WTC11 (cell line): ENCODE measurements around the gene HSPA4. TPM values are rescaled to one million over a fixed set of nuclear protein-coding genes. Genes with fewer than 3 reads are reported as not detected.

Experiments
- ATAC-seq: fragments of 200-7000 bp; cut with Tn5 transposase; 2 replicates; pipeline ENCODE4 v1.10.0; 2021; ENCODE audit warnings: mild to moderate bottlenecking, moderate library complexity
- CTCF ChIA-PET: fragments of 300-600 bp; sonication (Branson Sonifier 250); formaldehyde crosslinking; loops from one replicate; lab custom pipeline; 2021; ENCODE audit warnings: antibody characterized with exemption; lab: Charles Lee
- POLR2A ChIA-PET: fragments of 350-600 bp; sonication (Branson Sonifier 250); formaldehyde crosslinking; loops from one replicate; lab custom pipeline; 2021; ENCODE audit warnings: antibody characterized with exemption; lab: Charles Lee
- DNase-seq: peaks from one replicate; pipeline ENCODE4 v3.0.0; 2021; ENCODE audit warnings: low spot score
- H3K27ac Mint-ChIP-seq: 2 replicates; pipeline ENCODE4 v1.8.0; 2021; ENCODE audit warnings: mixed read lengths
- H3K27me3 Mint-ChIP-seq: 2 replicates; pipeline ENCODE4 v1.8.0; 2021; ENCODE audit warnings: low read depth, mild to moderate bottlenecking, moderate library complexity, mixed read lengths
- H3K36me3 Mint-ChIP-seq: 2 replicates; pipeline ENCODE4 v1.8.0; 2021; ENCODE audit warnings: mixed read lengths
- H3K4me1 Mint-ChIP-seq: 2 replicates; pipeline ENCODE4 v1.8.0; 2022; ENCODE audit warnings: mixed read lengths
- H3K4me3 Mint-ChIP-seq: 2 replicates; pipeline ENCODE4 v1.8.0; 2021; ENCODE audit warnings: mild to moderate bottlenecking, moderate library complexity, mixed read lengths
- H3K9me3 Mint-ChIP-seq: 2 replicates; pipeline ENCODE4 v1.8.0; 2021; ENCODE audit warnings: mixed read lengths
- E2F1 ChIP-seq: sonication (generic); formaldehyde crosslinking; IDR thresholded peaks from 2 replicates; pipeline ENCODE4 v1.8.0; 2022; ENCODE audit warnings: mild to moderate bottlenecking, missing genetic modification reagents
- GTF2I ChIP-seq: fragments of 250-450 bp; sonication (Bioruptor Pico); conservative IDR thresholded peaks from 2 replicates; pipeline ENCODE4 v1.4.0; 2021; ENCODE audit warnings: mild to moderate bottlenecking
- MLX ChIP-seq: sonication (generic); formaldehyde crosslinking; IDR thresholded peaks from 2 replicates; pipeline ENCODE4 v1.8.1; 2023; ENCODE audit warnings: mild to moderate bottlenecking, missing genetic modification reagents, moderate library complexity
- NR1H2 ChIP-seq: sonication (generic); formaldehyde crosslinking; IDR thresholded peaks from 2 replicates; pipeline ENCODE4 v1.9.0; 2021; ENCODE audit warnings: mild to moderate bottlenecking, moderate library complexity, missing genetic modification reagents
- SP1 ChIP-seq: sonication (generic); formaldehyde crosslinking; conservative IDR thresholded peaks from 2 replicates; pipeline ENCODE4 v1.8.1; 2022; ENCODE audit warnings: missing genetic modification reagents
- STAT6 ChIP-seq: sonication (generic); formaldehyde crosslinking; conservative IDR thresholded peaks from 2 replicates; pipeline ENCODE4 v1.8.1; 2023; ENCODE audit warnings: mild to moderate bottlenecking, low read depth, missing genetic modification reagents, moderate library complexity
- TEAD4 ChIP-seq: sonication (generic); formaldehyde crosslinking; IDR thresholded peaks from 2 replicates; pipeline ENCODE4 v1.8.0; 2022; ENCODE audit warnings: mild to moderate bottlenecking, missing genetic modification reagents
- ZNF263 ChIP-seq: sonication (generic); formaldehyde crosslinking; IDR thresholded peaks from 2 replicates; pipeline ENCODE4 v1.8.1; 2022; ENCODE audit warnings: low read depth, mild to moderate bottlenecking, moderate library complexity, missing genetic modification reagents
- ZNF396 ChIP-seq: fragments of 250-450 bp; sonication (Bioruptor Pico); IDR thresholded peaks from 2 replicates; pipeline ENCODE4 v1.8.0; 2021; ENCODE audit warnings: mild to moderate bottlenecking, moderate library complexity, borderline replicate concordance
- ZNF416 ChIP-seq: fragments of 250-450 bp; sonication (Bioruptor Pico); IDR thresholded peaks from 2 replicates; pipeline ENCODE4 v1.9.0; 2021; ENCODE audit warnings: mild to moderate bottlenecking, inconsistent platforms
- ZNF512 ChIP-seq: sonication (generic); formaldehyde crosslinking; IDR thresholded peaks from 2 replicates; pipeline ENCODE4 v1.8.1; 2022; ENCODE audit warnings: missing genetic modification reagents, borderline replicate concordance
- ZSCAN18 ChIP-seq: fragments of 250-450 bp; sonication (Bioruptor Pico); IDR thresholded peaks from 2 replicates; pipeline ENCODE4 v2.1.2; 2022; ENCODE audit warnings: mild to moderate bottlenecking, moderate library complexity
- total RNA-seq: library from RNA; stranded (reverse); gene quantifications from 3 replicates; pipeline ENCODE4 v1.2.3, GENCODE V29; 2021
- TF ChIP-seq, protein P1 (sequence below): sonication (generic); formaldehyde crosslinking; IDR thresholded peaks from 2 replicates; pipeline ENCODE4 v1.8.0; 2023; ENCODE audit warnings: missing genetic modification reagents
- TF ChIP-seq, protein P2 (sequence below): sonication (generic); formaldehyde crosslinking; IDR thresholded peaks from 2 replicates; pipeline ENCODE4 v1.8.0; 2023; ENCODE audit warnings: mild to moderate bottlenecking, missing genetic modification reagents
- TF ChIP-seq, protein P3 (sequence below): sonication (generic); formaldehyde crosslinking; IDR thresholded peaks from 2 replicates; pipeline ENCODE4 v1.8.0; 2022; ENCODE audit warnings: mild to moderate bottlenecking, missing genetic modification reagents

HSPA4 gene
- total RNA-seq, 1 experiment from 2014 or later = 363 TPM

- CTCF ChIA-PET = interaction anchor here (0.6 to 1.5 kb wide), 5 partner anchors 123 to 313 kb away, joined by 3 to 6 read pairs (median 4); no protein-coding TSS in a partner anchor
- ATAC-seq (no peak), DNase-seq (no peak)
- peaks cover 13% of the 10 kb centered on the region for H3K9me3 Mint-ChIP-seq
- TF ChIP-seq ZNF263 (CRISPR knock-in tag) = no peak
- no peak for TF ChIP-seq TEAD4 (CRISPR knock-in tag)
- TF ChIP-seq, protein P1, sequence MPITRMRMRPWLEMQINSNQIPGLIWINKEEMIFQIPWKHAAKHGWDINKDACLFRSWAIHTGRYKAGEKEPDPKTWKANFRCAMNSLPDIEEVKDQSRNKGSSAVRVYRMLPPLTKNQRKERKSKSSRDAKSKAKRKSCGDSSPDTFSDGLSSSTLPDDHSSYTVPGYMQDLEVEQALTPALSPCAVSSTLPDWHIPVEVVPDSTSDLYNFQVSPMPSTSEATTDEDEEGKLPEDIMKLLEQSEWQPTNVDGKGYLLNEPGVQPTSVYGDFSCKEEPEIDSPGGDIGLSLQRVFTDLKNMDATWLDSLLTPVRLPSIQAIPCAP = no peak
- TF ChIP-seq, protein P2, sequence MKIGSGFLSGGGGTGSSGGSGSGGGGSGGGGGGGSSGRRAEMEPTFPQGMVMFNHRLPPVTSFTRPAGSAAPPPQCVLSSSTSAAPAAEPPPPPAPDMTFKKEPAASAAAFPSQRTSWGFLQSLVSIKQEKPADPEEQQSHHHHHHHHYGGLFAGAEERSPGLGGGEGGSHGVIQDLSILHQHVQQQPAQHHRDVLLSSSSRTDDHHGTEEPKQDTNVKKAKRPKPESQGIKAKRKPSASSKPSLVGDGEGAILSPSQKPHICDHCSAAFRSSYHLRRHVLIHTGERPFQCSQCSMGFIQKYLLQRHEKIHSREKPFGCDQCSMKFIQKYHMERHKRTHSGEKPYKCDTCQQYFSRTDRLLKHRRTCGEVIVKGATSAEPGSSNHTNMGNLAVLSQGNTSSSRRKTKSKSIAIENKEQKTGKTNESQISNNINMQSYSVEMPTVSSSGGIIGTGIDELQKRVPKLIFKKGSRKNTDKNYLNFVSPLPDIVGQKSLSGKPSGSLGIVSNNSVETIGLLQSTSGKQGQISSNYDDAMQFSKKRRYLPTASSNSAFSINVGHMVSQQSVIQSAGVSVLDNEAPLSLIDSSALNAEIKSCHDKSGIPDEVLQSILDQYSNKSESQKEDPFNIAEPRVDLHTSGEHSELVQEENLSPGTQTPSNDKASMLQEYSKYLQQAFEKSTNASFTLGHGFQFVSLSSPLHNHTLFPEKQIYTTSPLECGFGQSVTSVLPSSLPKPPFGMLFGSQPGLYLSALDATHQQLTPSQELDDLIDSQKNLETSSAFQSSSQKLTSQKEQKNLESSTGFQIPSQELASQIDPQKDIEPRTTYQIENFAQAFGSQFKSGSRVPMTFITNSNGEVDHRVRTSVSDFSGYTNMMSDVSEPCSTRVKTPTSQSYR (CRISPR knock-in tag) = no peak
- TF ChIP-seq ZNF512 (CRISPR knock-in tag) = no peak
- no peak for TF ChIP-seq GTF2I
- TF ChIP-seq ZNF416 (CRISPR knock-in tag) = no peak
- no peak for TF ChIP-seq STAT6
- TF ChIP-seq E2F1 (CRISPR knock-in tag) = no peak
- no peak for TF ChIP-seq ZSCAN18 (CRISPR knock-in tag)
- no peak for TF ChIP-seq ZNF396 (CRISPR knock-in tag)
- no peak for TF ChIP-seq NR1H2 (CRISPR knock-in tag)
- TF ChIP-seq MLX (CRISPR knock-in tag) = no peak
- TF ChIP-seq, protein P3, sequence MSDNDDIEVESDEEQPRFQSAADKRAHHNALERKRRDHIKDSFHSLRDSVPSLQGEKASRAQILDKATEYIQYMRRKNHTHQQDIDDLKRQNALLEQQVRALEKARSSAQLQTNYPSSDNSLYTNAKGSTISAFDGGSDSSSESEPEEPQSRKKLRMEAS (CRISPR knock-in tag) = no peak
- TF ChIP-seq SP1 (CRISPR knock-in tag) = no peak
- no peak overlapping the region for H3K27ac Mint-ChIP-seq
- H3K27me3 Mint-ChIP-seq = no peaks in the 10 kb centered on the region; the same call in 1 of the 2 replicates
- no peak overlapping the region for H3K4me3 Mint-ChIP-seq
- peaks cover 3% of the 10 kb centered on the region; the same call in 1 of the 2 replicates for H3K4me1 Mint-ChIP-seq
- POLR2A ChIA-PET = no interaction called here
- H3K36me3 Mint-ChIP-seq = peaks cover 31% of the 10 kb centered on the region
Measured at GRCh38 chr5:133108481-133108921, 56.7 kb downstream of the HSPA4 start.
